Ureter (tissue), 1 donor: ENCODE data around the gene CCDC28A. TPM values are rescaled to one million over a fixed set of nuclear protein-coding genes. Genes with fewer than 3 reads are reported as not detected.
A peak's percentile ranks its signal among the peaks of the same experiment; 100 is the strongest.

Source experiments
- DNase-seq: peaks from one replicate; pipeline ENCODE4 v3.0.0-alpha.2; 2020; ENCODE audit warnings: low spot score
- total RNA-seq: library from RNA; stranded (reverse); gene quantifications from one replicate; pipeline ENCODE4 v1.2.4, GENCODE V29; 2023
- donor health status: DM: yes; HTN: yes; CAD: no.

CCDC28A gene
- total RNA-seq, 1 donor from 2014 or later, result 15.7 TPM

GRCh38 chr6:138795809-138796603 lies 22.4 kb downstream of the CCDC28A start, which contains the start of gene ECT2L:
TSS of gene ECT2L (plus strand) at chr6:138796087. CDS start at chr6:138813275, 17,188 bp downstream.
- peak; percentile 85 for DNase-seq

GRCh38 chr6:138796771-138797170 lies 23.2 kb downstream of the CCDC28A start:
- no peak for DNase-seq

- DNase-seq, result no peak
Observed at GRCh38 chr6:138797806-138798446, 24.4 kb downstream of the CCDC28A start.

- DNase-seq, result no peak
Observed at GRCh38 chr6:138800377-138801150, 27.0 kb downstream of the CCDC28A start.

GRCh38 chr6:138803331-138803730 lies 29.8 kb downstream of the CCDC28A start:
- DNase-seq, result no peak

GRCh38 chr6:138803861-138804260 lies 30.3 kb downstream of the CCDC28A start:
- no peak for DNase-seq

- DNase-seq, result no peak
Observed at GRCh38 chr6:138805016-138805765, 31.6 kb downstream of the CCDC28A start.

GRCh38 chr6:138806889-138807288 lies 33.3 kb downstream of the CCDC28A start:
- no peak for DNase-seq

- DNase-seq, result no peak
Observed at GRCh38 chr6:138809677-138810076, 36.1 kb downstream of the CCDC28A start.

- DNase-seq, result no peak
Observed at GRCh38 chr6:138811866-138812265, 38.3 kb downstream of the CCDC28A start.

GRCh38 chr6:138814179-138814834 lies 40.7 kb downstream of the CCDC28A start:
- DNase-seq, result no peak

GRCh38 chr6:138815221-138815620 lies 41.7 kb downstream of the CCDC28A start:
- no peak for DNase-seq

- DNase-seq, result no peak
Observed at GRCh38 chr6:138815797-138816528, 42.4 kb downstream of the CCDC28A start.

GRCh38 chr6:138817799-138818198 lies 44.2 kb downstream of the CCDC28A start:
- DNase-seq, result peak; percentile 92

GRCh38 chr6:138818496-138819194 lies 45.1 kb downstream of the CCDC28A start:
- DNase-seq, result no peak

- no peak for DNase-seq
Observed at GRCh38 chr6:138821519-138821918, 48.0 kb downstream of the CCDC28A start.

- DNase-seq, result no peak
Observed at GRCh38 chr6:138824482-138825144, 51.0 kb downstream of the CCDC28A start.

- no peak for DNase-seq
Observed at GRCh38 chr6:138830248-138830647, 56.7 kb downstream of the CCDC28A start.

GRCh38 chr6:138832182-138832581 lies 58.6 kb downstream of the CCDC28A start:
- DNase-seq, result no peak
